ENCODE results near the gene KDM3B.

Gene KDM3B

GRCh38 chr5:138410996-138411640 is 58.6 kb downstream of the KDM3B start:
- DNase-seq, result peak; percentile 17

DNA sequence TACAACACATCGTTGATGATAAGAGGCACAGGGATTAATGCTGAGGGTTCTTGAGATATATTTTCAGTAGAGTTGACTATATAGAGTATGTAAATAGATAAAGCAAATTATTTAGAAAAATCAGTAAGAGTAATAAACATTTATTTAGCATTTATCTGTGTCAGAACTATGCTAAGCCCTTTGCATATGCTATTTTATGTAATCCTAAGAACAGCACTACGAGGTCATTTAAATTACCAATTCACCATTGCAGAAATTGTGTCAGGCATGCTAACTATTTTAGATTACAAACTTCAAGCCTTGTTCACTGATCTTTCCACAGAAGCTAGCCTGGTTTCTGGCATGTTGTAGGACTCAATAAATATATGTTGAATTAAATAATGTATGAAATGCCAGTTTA is 66.0 kb downstream of the KDM3B start:
- no peak for DNase-seq

DNA sequence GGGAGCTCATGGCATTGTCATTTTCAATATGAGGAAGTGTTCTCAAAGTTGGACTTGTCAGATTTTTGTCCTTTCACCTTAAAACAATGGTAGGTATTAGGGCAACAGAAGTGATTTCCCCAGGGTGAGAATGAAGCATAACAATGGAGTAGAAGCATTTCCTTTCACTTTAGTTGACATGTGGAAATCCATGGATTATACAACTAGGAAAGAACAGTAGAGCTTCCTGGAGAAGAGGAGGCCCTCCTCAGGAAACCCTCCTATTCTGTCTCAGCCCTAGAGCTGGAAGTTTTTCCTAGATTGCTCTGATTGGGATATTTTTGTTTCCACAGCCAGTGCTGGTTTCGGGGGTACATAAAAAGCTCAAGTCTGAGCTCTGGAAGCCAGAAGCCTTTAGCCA is 72.6 kb downstream of the KDM3B start:
- DNase-seq, result no peak

DNA sequence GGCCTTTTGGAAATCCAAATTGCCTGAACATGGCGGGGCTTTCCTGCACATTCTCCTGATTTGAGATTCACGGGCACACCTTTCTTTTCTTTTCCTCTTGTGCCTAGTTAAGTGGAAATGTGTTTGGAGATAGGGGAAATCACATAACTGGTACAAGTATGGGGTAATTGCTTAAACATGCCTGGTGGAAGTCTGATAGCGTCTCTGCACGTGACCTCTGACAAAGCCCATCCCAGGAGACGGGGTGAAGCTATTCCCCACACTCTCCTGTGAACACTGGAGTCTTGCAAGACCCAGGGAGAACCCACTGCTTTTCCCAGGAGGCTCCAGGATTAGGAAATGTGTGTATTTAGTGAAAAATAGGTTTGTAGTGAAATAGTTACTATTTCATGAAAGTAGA is 83.5 kb downstream of the KDM3B start:
- DNase-seq, result no peak

DNA sequence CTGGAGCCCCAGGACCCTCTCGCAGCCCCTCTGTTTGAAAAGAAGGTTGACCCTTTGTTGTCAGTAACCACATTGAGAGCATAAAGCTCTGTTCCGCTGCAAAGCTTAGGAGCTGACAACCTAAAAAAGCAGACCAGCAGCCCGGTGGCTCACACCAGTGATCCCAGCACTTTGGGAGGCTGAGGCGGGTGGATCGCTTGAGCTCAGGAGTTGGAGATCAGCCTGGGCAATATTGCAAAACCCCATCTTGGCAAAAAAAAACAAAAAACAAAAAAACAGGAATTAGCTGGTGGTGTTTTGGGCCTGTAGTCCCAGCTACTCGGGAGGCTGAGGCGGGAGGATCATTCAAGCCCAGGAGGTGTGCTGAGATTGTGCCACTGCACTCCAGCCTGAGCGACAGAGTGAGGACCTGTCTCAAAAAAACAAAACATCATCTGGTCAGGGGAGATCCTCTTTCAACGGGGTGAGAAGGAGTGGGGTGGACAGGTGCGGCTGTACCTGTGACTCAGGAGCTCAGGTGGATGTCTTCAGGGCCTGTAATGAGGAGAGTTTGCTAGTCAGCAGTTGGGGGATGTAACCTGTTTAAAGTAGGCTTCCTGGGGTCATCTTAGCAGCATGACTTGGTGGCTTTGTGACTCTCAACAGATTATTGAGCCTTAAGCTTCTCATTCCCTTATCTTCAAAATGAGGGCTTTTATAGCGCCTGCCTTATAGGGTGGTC is 85.7 kb downstream of the KDM3B start:
- DNase-seq, result no peak

- DNase-seq, result no peak
Measured at GRCh38 chr5:138438724-138439476, 86.4 kb downstream of the KDM3B start, which contains the start of gene REEP2. TSS of gene REEP2 (plus strand) at chr5:138439057. CDS start at chr5:138439209, 152 bp downstream.

DNA sequence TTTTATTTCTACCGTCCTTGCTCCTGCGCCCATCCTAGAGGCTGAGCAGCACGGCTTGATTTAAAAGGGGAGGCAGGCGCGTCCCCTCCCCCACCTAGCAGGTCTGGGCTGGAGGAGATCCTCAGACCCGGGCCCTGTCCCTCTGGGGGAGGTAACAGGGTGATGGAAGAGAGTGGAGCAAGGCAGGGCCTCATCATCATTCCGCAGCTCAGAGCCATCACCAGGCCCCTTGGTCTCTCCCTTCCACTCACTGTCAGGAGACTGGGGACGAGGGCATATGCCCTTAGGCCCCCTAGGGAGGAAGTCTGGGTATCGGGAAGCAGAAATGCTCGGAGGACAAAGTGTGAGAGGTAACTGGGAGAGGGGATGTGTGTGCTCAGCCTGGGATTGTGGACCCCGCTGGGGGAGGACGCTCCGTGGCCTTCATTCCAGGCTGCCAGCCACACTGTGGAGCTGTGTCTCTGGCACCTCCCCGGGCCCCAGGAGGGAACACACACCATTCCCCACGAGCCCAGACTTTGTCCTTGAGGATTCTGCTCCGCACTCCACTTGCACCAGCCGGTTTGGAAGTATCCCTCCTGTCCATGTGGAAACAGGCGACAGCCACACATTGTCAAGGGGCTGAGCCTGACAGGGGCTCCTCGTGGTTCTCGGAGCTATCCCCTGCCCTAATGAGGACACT is 87.1 kb downstream of the KDM3B start:
- no peak for DNase-seq

DNA sequence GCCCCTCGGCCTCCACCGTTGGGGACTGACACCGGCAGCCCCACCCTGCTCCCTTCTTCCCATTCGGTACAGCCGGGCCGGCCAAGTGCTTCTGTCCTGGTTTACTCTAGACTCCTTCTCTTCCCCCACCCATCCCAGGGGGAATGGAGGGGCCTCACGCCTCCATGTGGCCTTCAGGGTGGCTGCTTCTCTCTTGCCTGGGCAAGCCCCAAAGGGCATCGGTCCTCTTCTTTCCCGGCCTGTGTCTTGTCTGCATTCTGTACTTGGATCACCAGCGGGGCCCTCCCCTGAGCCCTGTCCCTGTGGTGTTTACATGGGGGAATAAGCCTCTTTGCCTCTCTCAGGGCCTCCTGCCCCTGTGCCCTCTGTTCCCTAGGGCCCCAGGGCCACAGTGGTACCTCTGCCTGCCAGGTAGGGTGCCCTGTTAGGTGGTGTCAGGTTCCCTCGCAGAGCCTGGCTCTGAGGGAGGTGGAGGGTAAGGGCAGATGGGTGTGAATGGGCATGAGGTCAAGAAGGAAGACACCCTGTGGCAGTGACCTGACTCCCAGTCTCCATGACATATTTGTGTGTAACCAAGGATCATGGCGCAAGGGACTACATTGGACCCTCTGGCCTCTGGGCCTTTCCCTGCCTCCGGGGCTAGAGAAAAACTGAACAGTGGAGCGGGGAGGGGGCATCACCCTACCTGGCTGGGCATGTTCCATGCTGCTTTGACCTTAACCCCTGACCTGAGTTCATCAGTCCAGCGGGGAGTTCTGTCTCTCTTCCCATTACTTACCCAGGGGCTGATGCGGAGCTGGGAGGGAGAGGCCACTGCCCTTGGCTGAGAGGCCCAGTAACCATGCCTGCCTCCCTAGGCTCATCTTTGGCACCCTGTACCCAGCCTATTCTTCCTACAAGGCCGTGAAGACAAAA is 87.9 kb downstream of the KDM3B start:
- DNase-seq, result no peak

- no peak for DNase-seq
Measured at GRCh38 chr5:138441221-138441620, 88.7 kb downstream of the KDM3B start.

DNA sequence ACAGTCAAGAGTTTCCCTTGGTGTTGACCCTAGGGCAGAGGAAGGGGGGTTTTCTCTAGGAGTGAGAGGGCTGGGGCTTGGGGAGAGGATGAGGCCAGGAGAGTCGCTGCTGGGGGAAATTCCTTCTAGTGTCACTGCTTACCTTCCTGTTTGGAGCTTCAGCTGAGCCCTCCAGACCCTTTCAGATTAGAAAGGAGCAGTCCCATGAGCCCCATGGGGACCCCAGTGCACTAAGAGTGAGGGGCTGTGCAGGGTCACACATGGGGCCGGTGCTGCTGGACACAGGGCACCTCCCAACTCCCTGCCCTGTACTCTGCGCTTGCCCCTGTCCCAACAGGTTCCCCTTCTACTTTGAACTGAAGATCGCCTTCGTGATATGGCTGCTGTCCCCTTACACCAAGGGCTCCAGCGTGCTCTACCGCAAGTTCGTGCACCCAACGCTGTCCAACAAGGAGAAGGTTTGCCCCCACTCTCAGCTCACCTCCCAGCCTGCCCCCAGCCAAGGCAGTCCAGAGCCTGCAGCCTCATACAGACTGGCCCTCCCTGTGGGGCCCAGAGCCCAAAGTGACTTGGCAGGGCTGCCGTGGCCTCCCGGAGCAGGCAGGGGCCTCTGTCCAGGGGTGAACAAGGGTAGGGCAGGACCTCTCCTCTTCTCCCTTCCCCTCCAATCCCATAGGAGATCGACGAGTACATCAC is 91.7 kb downstream of the KDM3B start:
- DNase-seq, result no peak

DNA sequence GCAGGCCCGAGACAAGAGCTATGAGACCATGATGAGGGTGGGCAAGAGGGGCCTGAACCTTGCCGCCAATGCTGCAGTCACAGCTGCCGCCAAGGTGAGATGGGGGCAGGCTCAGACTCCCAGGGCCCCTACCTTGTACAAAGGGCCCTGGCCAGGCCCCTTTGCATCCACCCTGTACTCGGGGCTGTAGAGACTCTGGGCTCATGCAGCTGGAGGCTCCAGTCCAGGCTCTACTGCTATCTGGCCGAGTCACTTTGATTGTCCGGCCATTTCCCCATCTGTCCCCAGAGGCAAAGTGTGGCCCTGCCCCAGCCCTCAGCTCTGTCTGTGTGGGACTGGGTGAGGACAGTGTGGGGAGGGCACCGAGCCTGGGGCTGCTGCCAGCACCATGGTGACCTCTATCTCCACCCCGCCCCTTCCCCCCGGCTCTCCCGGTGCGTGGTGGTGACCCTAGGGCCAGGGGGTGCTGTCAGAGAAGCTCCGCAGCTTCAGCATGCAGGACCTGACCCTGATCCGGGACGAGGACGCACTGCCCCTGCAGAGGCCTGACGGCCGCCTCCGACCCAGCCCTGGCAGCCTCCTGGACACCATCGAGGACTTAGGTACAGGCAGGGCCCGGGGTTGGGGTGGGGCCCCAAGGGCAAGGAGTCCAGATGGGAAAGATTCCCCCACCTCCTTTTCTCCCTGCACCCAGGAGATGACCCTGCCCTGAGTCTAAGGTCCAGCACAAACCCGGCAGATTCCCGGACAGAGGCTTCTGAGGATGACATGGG is 92.5 kb downstream of the KDM3B start:
- DNase-seq, result no peak

DNA sequence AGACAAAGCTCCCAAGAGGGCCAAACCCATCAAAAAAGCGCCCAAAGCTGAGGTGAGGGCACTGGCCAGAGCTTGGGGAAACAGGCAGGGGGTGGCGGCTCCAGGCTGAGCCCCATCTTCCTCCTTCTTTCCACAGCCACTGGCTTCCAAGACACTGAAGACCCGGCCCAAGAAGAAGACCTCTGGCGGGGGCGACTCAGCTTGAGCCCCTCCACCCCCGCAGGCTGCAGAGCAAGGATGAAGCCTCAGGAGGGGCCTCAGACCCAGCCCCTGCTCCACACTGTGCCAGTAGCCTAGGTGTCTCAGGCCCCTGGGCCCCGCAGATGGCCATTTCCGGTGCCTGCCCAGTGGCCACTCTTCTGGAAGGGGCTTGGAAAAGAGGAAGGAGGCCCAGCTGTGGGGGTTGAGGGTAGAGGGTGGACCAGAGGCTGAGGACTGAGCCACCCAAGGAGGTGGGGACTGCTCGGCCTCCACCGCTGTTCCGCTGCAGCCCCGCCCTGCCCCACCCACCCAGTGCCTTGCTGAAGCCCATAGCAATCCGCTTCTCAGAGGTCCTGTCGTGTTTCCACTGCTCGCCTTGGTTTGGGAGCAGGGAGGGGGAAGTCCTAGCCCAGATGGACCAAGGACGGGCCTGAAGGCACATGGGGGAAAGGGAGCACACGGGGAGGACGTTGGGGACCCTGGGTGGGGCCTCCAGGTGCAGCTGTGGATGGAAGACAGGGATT is 93.2 kb downstream of the KDM3B start:
- no peak for DNase-seq

DNA sequence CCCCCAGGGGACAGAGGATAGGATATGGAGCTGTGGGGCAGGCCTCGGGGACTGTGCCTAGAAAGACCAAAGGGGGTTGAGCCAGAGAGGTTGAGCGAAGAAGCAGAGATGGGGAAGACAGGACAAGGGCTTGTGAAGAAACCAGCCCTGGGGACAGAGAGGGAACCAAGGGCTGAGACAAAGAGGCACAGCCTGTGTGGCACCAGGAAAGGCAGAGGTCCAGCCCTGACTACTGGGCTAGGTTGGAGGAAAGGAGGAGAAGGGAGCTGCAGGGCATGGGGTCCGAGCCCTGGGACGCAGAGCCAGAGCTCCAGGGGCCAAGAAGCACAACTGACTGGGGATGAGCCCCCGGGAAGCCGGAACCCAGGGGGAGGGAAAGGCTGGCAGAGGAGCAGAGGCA is 95.6 kb downstream of the KDM3B start:
- DNase-seq, result no peak

- DNase-seq, result peak; percentile 44
Measured at GRCh38 chr5:138448481-138449398, 96.3 kb downstream of the KDM3B start.

GRCh38 chr5:138449501-138450239 is 97.2 kb downstream of the KDM3B start:
- peak; percentile 58 for DNase-seq

GRCh38 chr5:138450971-138451370 is 98.5 kb downstream of the KDM3B start:
- no peak for DNase-seq

GRCh38 chr5:138452720-138453119 is 100.2 kb downstream of the KDM3B start:
- DNase-seq, result no peak

DNA sequence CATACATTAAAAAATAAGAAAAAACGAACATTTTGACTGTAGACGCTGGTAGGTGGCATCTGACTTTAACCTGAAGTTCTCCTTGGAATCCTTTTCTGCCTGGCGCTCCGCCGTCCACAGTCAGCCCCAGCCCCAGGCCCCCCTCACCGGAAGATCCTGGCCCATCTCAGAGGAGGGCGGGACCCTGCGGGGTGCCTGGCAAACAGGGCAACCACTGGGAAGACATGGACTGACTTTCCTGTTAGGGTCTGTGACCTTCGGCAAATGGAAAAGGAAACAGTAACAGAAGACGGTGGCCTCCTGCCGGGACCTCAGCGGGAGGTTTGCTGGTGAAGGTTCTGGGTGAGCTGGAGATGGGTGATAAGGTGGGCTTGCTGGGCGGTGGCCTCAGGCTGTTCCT is 101.1 kb downstream of the KDM3B start:
- DNase-seq, result no peak

Data from NCI-H1694 (cell line).